GM21528 (cell line): Measurements from ENCODE around the gene POFUT1.
"Not testable (repeated sequence)": the region's sequence is repeated elsewhere in the genome, so short reads cannot be mapped to it uniquely, and the experiment has no call there.

ENCODE experiments used
- ATAC-seq: cut with Tn5 transposase; IDR thresholded peaks from one replicate; pipeline ENCODE4 v1.9.1; 2021; ENCODE audit warnings: mild to moderate bottlenecking, moderate library complexity; ENCODE audit not compliant: unreplicated experiment, low FRiP score

POFUT1 gene

GRCh38 chr20:32188376-32189122 is 19.1 kb upstream of the POFUT1 start:
- no peak for ATAC-seq

GRCh38 chr20:32189123-32189410 is 18.6 kb upstream of the POFUT1 start:
- no peak for ATAC-seq

- ATAC-seq = no peak
Measured at GRCh38 chr20:32189691-32190615, 17.7 kb upstream of the POFUT1 start.

- no peak for ATAC-seq
Measured at GRCh38 chr20:32190616-32191415, 16.9 kb upstream of the POFUT1 start.

GRCh38 chr20:32191422-32191821 is 16.3 kb upstream of the POFUT1 start:
- no peak for ATAC-seq

- ATAC-seq = no peak
Measured at GRCh38 chr20:32191873-32192272, 15.8 kb upstream of the POFUT1 start.

- ATAC-seq = no peak
Measured at GRCh38 chr20:32192698-32193097, 15.0 kb upstream of the POFUT1 start.

- ATAC-seq = not testable (repeated sequence)
Measured at GRCh38 chr20:32193336-32193735, 14.3 kb upstream of the POFUT1 start.

- ATAC-seq = no peak
Measured at GRCh38 chr20:32193996-32194395, 13.7 kb upstream of the POFUT1 start.

- ATAC-seq = no peak
Measured at GRCh38 chr20:32195581-32195980, 12.1 kb upstream of the POFUT1 start.

GRCh38 chr20:32196613-32197012 is 11.1 kb upstream of the POFUT1 start:
- ATAC-seq = not testable (repeated sequence)

GRCh38 chr20:32197136-32197535 is 10.5 kb upstream of the POFUT1 start:
- not testable (repeated sequence) for ATAC-seq

- ATAC-seq = no peak
Measured at GRCh38 chr20:32199006-32199405, 8.7 kb upstream of the POFUT1 start.

- no peak for ATAC-seq
Measured at GRCh38 chr20:32201296-32201976, 6.2 kb upstream of the POFUT1 start.

GRCh38 chr20:32201977-32202363 is 5.7 kb upstream of the POFUT1 start:
- ATAC-seq = no peak

GRCh38 chr20:32203356-32204204 is 4.1 kb upstream of the POFUT1 start:
- ATAC-seq = no peak

GRCh38 chr20:32204205-32205109 is 3.2 kb upstream of the POFUT1 start:
- ATAC-seq = no peak

GRCh38 chr20:32205110-32205842 is 2.4 kb upstream of the POFUT1 start:
- no peak for ATAC-seq
